ACC112 (cell line): Measurements from ENCODE around the gene ARHGAP11A.

Experiments used
- H2AFZ ChIP-seq: fragments of 200-600 bp; sonication (generic); one replicate; pipeline ENCODE4 v1.6.0; 2017; ENCODE audit warnings: antibody characterized with exemption, low read length; ENCODE audit not compliant: unreplicated experiment
- H3K27ac ChIP-seq: fragments of 200-600 bp; sonication (generic); 2 replicates; pipeline ENCODE4 v1.5.1; 2014; ENCODE audit warnings: low read depth, mild to moderate bottlenecking, antibody characterized with exemption, low read length, moderate library complexity
- H3K27me3 ChIP-seq: fragments of 200-600 bp; sonication (generic); 2 replicates; pipeline ENCODE4 v1.6.1; 2014; ENCODE audit warnings: mild to moderate bottlenecking, antibody characterized with exemption, low read length, moderate library complexity, mixed read lengths; ENCODE audit not compliant: insufficient read depth
- H3K36me3 ChIP-seq: fragments of 200-600 bp; sonication (generic); 2 replicates; pipeline ENCODE4 v1.6.1; 2016; ENCODE audit warnings: mild to moderate bottlenecking, antibody characterized with exemption, low read length, moderate library complexity, mixed read lengths; ENCODE audit not compliant: insufficient read depth
- H3K4me1 ChIP-seq: fragments of 200-600 bp; sonication (generic); one replicate; pipeline ENCODE4 v1.6.1; 2016; ENCODE audit warnings: low read length, mixed read lengths; ENCODE audit not compliant: insufficient read depth, unreplicated experiment, control insufficient read depth
- H3K4me3 ChIP-seq: fragments of 200-600 bp; sonication (generic); 2 replicates; pipeline ENCODE4 v1.5.1; 2014; ENCODE audit warnings: mild to moderate bottlenecking, low read depth, low read length
- H3K79me2 ChIP-seq: fragments of 200-600 bp; sonication (generic); one replicate; pipeline ENCODE4 v1.6.0; 2016; ENCODE audit warnings: low read length; ENCODE audit not compliant: control insufficient read depth, unreplicated experiment, insufficient read depth

ARHGAP11A gene

DNA sequence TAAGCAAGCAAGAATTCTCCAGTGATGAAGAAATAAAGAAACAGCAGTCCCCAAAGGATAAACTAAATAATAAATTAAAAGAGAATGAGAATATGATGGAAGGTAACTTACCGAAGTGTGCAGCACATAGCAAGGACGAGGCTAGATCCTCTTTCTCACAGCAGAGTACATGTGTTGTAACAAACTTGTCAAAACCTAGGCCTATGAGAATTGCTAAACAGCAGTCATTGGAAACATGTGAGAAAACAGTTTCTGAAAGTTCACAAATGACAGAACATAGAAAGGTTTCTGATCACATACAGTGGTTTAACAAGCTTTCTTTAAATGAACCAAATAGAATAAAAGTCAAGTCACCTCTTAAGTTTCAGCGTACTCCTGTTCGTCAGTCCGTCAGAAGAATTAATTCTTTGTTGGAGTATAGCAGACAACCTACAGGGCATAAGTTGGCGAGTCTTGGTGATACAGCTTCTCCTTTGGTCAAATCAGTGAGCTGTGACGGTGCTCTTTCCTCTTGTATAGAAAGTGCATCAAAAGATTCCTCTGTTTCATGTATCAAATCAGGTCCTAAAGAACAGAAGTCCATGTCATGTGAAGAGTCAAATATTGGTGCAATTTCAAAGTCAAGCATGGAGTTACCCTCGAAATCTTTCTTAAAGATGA is 21.7 kb downstream of the ARHGAP11A start:
- Histone ChIP-seq H3K4me1 (no peaks in the 10 kb centered on the region), H3K27me3 (no peaks in the 10 kb centered on the region), H3K79me2 (peaks cover 13% of the 10 kb centered on the region), H3K4me3 (no peak overlapping the region), H2AFZ (no peak overlapping the region), H3K27ac (no peak overlapping the region), H3K36me3 (peaks cover 46% of the 10 kb centered on the region)

GRCh38 chr15:32637704-32638103 is 22.4 kb downstream of the ARHGAP11A start:
- H3K4me1 ChIP-seq, result no peaks in the 10 kb centered on the region
- H2AFZ ChIP-seq, result no peak overlapping the region
- H3K27ac ChIP-seq, result no peak overlapping the region
- H3K27me3 ChIP-seq, result no peaks in the 10 kb centered on the region
- H3K79me2 ChIP-seq, result peaks cover 13% of the 10 kb centered on the region
- H3K4me3 ChIP-seq, result no peak overlapping the region
- peaks cover 46% of the 10 kb centered on the region for H3K36me3 ChIP-seq

GRCh38 chr15:32641517-32642059 is 26.3 kb downstream of the ARHGAP11A start, which contains the start of gene SCG5:
SCG5 (plus strand) TSS chr15:32641710; CDS start chr15:32643593, 1,883 bp downstream.
- Histone ChIP-seq H3K4me3 (no peak within 1 kb of the TSS), H3K36me3 (peaks cover 17% of the 10 kb centered on the region), H3K79me2 (no peaks in the 10 kb centered on the region), H3K27me3 (no peaks in the 10 kb centered on the region), H2AFZ (no peak within 1 kb of the TSS), H3K27ac (no peak within 1 kb of the TSS), H3K4me1 (no peaks in the 10 kb centered on the region)

DNA sequence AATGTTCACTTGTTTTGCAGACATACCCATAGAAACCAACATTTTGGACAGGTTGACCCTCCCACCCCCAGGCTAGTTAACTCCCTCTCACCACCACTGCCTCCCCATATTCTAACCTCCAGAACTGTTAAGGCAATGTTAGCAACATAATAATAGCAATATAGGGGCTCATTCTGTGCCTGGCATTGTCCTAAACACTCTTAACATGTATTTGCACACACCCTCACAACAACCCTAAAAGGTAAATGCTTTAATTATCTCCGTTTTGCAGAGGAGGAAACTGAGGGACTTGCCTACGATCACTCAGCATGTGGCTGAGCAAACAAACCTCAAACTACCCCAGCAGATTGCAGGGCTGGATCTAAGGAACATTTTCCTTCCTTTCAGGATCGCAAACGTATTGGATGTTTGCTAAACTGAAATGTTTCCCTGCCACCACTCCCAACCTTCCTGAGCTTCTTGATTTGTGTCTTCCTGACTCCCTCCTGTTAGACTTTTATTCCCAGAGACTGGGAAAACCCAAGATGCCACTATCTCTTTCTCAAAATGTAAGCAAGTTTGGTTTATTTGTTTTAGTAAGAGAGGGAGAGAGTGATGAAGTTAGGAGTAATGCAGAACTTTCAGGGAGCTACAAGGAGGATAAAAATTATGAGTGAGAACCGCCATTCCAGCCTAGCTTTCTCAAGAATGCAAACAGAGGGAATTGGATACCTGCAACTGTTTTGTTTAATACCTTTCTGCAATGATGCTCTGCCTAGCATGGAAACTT is 27.5 kb downstream of the ARHGAP11A start:
- H3K27ac ChIP-seq, result no peak overlapping the region
- peaks cover 11% of the 10 kb centered on the region for H3K36me3 ChIP-seq

DNA sequence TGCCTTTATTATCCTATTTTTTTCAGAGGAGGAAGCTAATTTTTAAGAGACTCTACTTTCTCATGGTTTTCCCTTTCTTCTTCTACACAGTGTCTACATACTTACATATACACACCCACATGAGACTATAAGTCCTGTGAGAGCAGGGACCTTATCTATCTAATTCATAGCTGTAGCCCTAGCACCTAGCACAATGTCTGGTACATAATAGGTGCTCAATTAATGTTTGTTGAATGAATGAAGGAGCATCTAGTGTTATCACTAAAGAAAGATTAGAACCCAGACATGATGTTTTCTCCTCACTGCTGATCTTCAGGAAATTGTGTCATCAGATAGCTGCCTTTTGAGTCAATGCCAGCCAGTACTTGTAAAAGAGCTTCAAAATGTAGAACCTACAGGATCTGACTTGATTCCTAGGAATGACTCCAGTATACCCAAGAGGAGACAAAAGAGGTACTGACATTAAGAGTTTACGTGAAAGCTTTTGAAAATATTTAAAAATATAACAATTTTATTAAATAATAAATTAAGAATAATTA is 28.7 kb downstream of the ARHGAP11A start:
- no peaks in the 10 kb centered on the region for H3K79me2 ChIP-seq
- no peak overlapping the region for H2AFZ ChIP-seq
- H3K27me3 ChIP-seq, result no peaks in the 10 kb centered on the region
- peaks cover under 1% of the 10 kb centered on the region for H3K4me1 ChIP-seq
- no peak overlapping the region for H3K27ac ChIP-seq
- no peak overlapping the region for H3K4me3 ChIP-seq
- peaks cover 7% of the 10 kb centered on the region; the same call in 1 of the 2 replicates for H3K36me3 ChIP-seq

More for the DNA sequence above, 27.5 kb downstream of the ARHGAP11A start:
- Histone ChIP-seq H3K4me1 (no peaks in the 10 kb centered on the region), H3K27me3 (no peaks in the 10 kb centered on the region), H3K4me3 (no peak overlapping the region), H3K79me2 (no peaks in the 10 kb centered on the region), H2AFZ (no peak overlapping the region)

- Histone ChIP-seq H3K36me3 (peaks cover 3% of the 10 kb centered on the region; the same call in 1 of the 2 replicates), H3K4me3 (no peak overlapping the region), H3K27ac (no peak overlapping the region), H3K4me1 (peaks cover 6% of the 10 kb centered on the region), H2AFZ (no peak overlapping the region), H3K27me3 (no peaks in the 10 kb centered on the region), H3K79me2 (no peaks in the 10 kb centered on the region)
Observed at GRCh38 chr15:32646291-32646690, 31.0 kb downstream of the ARHGAP11A start.

DNA sequence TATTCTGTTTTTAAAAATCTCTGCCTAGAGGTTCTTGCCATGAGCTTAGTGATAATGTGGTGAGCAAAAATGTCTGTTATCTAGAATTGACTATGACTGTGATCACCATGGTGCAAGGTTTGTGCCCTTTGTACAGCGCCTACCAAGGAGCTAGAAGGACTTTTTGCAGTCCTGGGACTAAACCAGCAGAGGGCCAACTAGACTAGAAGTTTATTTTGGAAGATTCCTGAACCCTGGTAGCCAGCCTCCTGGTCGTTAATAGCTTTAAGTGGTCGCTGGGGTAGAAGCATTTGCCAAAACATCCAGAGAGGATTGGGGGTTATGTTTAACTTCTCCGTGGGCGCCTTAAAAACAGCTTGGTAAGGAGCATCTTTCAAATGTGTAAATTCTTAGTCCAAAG is 34.0 kb downstream of the ARHGAP11A start:
- H3K4me3 ChIP-seq, result no peak overlapping the region

DNA sequence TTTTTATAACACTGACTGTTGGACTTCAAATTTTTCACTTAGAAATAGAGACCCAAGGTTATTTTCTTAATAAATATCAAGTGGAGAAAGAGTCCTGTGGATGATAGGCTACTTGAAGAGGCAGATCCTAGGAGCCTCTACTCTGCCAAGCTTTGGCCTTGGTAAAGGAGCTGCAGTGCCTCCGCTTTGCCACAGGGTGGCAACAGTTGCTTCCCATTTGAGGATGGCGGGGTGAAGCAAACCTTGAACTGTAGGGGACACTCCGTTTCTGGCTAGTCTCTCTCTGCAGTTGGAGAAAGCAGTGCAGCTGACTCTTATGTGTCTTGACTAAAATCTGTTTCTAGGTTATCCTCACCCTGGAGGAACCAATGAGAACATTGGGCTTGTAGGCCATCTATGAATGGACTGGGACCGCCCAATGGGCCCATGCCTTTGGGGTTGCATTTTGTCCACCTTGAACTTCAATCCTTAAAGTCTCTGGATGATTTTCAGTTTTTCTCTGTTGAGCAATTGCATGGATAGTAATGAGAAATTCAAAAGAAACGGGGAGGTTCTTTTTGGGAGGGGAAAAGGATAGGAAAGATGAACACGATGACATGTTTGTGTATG is 36.0 kb downstream of the ARHGAP11A start:
- peaks cover 18% of the 10 kb centered on the region for H3K4me1 ChIP-seq
- no peaks in the 10 kb centered on the region for H3K27me3 ChIP-seq
- no peak overlapping the region for H3K4me3 ChIP-seq
- no peaks in the 10 kb centered on the region for H3K79me2 ChIP-seq
- H2AFZ ChIP-seq, result no peak overlapping the region
- H3K27ac ChIP-seq, result no peak overlapping the region
- H3K36me3 ChIP-seq, result peaks cover 3% of the 10 kb centered on the region; the same call in 1 of the 2 replicates

More for the DNA sequence above, 34.0 kb downstream of the ARHGAP11A start:
- Histone ChIP-seq H3K36me3 (peaks cover 3% of the 10 kb centered on the region; the same call in 1 of the 2 replicates), H2AFZ (peak overlapping the region; percentile 84), H3K27ac (no peak overlapping the region), H3K4me1 (peaks cover 9% of the 10 kb centered on the region), H3K27me3 (no peaks in the 10 kb centered on the region), H3K79me2 (no peaks in the 10 kb centered on the region)

- H3K4me3 ChIP-seq, result no peak overlapping the region
- peaks cover 25% of the 10 kb centered on the region for H3K4me1 ChIP-seq
- H3K36me3 ChIP-seq, result no peaks in the 10 kb centered on the region; the same call in 1 of the 2 replicates
- H3K27ac ChIP-seq, result no peak overlapping the region
- H3K27me3 ChIP-seq, result no peaks in the 10 kb centered on the region
- H3K79me2 ChIP-seq, result no peaks in the 10 kb centered on the region
- H2AFZ ChIP-seq, result no peak overlapping the region
Observed at GRCh38 chr15:32652178-32652577, 36.9 kb downstream of the ARHGAP11A start.

GRCh38 chr15:32656091-32656490 is 40.8 kb downstream of the ARHGAP11A start:
- H3K36me3 ChIP-seq, result no peaks in the 10 kb centered on the region; the same call in 1 of the 2 replicates
- H3K27me3 ChIP-seq, result no peaks in the 10 kb centered on the region
- no peak overlapping the region for H3K4me3 ChIP-seq
- H3K4me1 ChIP-seq, result peaks cover 55% of the 10 kb centered on the region
- H2AFZ ChIP-seq, result no peak overlapping the region
- no peaks in the 10 kb centered on the region for H3K79me2 ChIP-seq
- no peak overlapping the region for H3K27ac ChIP-seq
